ENCODE measurements around the gene LSAMP.

The LSAMP gene

DNA sequence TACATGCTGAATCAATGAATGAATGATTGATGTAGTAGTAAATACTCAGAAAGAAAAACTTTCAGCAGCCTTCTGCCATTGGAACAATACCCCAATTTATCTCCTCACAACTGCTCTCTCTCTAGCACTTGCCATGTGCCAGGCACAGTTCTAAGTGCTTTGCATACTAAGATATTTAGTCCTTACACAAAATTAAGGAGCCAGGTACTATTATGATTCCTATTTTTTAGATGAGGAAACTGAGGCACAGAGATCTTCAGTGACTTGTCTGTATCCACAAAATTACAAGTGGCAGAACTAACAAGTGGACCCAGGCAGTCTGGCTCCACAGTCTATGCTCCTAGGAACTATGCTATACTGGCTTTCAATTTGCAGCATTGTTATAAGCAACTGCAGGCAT lies 279.2 kb downstream of the LSAMP start:
- no peak for DNase-seq (ENCODE audit: low read depth in 1 of 2, low spot score in 1 of 2)

DNA sequence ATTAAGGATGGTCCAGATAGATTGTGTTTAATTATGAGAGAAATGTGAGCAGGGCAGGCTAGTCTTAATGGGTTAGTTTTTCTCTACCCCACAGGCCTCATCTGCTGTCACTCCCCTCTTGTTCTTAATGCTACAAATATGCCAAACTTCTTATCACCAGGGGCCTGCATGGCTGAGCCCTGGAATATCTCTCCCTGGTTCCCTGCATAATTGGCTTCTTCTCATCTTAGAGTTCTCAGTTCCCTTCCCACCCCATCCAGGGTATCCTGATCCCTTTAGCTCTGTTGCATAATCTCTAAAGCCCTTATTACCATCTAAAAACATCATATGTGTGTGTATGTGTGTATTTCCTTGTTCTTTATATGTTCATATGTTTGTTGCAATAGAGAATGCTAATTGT lies 279.6 kb downstream of the LSAMP start:
- DNase-seq (ENCODE audit: low read depth in 1 of 2, low spot score in 1 of 2), result no peak

DNA sequence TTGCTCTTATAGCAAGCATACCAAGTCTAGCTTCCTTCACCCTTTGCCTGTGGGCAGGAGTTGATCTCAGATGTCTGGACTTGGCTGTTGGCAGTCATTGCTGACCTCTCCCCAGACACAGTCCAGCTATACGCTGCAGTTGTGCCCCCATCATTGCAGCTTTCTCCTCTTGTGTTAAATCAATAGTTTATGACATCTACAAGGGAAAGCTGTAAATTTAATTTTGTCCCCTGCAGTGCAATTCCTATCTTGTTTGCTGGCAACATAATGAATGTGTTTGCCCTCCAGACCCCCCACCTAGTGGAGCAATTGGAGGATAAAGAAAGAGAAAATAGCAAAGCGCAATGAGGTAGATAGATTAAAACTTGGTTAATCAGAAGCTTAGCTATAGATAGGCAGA lies 280.2 kb downstream of the LSAMP start:
- DNase-seq (ENCODE audit: low read depth in 1 of 2, low spot score in 1 of 2), result no peak

DNA sequence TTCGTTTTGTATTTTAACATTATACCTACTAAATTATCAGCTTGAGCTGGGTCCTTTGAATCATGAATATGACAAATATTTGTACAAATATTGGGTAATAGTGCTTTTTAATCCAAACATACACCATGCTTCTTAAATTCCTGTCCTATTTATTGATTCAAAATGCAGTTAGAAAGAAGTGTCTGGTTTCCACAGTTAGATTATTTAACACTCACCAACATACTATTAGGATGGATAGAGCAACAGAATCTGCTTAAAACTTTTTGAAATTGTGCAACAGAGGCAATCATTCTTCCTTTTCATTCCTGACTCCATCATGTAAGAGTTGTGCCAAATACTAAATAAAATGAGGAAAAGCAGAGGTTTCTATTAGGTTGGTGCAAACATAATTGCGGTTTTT lies 281.2 kb downstream of the LSAMP start:
- DNase-seq (ENCODE audit: low read depth in 1 of 2, low spot score in 1 of 2), result no peak

DNA sequence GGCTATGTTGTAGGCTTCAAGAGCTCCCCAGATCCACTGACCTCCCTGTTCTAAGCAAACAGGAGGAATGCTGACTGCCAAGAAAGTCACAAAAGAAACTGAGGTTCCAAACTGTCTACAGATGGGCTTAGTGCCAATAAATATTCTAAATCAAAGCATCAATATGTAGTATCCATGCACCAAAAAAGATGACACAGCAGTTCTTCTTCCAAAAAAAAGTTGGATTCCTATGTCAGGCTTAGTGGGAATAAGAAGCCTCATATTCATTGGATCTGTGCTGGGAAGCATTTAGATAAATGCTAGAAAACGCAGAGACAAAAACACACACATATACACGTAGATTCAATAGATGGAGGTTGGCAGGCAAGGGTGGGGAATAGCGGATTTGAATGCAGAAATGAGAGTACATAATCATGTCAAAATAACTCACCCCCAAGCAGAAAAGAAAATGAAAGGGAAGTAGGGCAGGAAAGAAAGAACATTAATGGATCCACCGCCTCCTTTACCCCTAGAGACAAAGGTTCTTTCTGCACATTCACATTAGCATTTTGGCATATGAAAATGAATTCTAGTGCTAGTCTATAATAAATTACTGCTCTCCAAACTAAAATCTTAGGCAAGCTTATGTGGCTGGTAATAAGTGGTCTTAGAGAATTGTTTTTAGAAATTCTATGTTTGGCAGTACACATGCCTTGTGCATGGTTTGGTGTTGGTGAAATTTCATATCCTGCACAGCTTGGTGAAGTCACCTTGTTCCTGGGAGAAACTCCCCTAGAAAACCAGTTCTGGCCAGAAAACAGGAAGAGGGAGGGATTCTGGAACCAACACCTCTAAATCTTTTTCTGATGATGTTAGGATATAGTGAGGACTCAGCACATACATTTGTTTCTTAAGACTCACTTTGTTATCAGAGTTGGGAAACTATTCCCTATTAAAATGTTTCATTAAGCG lies 283.4 kb downstream of the LSAMP start:
- no peak for DNase-seq (ENCODE audit: low read depth in 1 of 2, low spot score in 1 of 2)

DNA sequence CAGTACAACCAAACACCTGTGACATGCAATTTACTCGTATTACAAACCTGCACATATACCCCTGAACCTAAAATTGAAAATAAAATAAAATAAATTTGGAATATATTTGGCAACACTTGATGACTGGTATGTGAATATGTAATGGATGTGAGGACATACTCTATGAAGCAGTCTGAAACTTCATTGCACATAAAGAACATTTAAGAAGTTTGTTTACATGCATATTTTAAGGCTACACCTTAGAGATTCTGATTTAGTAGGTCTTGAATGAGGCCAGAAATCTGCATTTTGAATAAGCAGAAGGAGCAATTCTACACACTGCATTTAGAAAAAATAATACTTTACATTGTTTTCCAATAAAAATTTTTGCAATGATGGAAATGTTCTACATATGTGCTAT lies 284.7 kb downstream of the LSAMP start:
- DNase-seq (ENCODE audit: low read depth in 1 of 2, low spot score in 1 of 2), result no peak

DNA sequence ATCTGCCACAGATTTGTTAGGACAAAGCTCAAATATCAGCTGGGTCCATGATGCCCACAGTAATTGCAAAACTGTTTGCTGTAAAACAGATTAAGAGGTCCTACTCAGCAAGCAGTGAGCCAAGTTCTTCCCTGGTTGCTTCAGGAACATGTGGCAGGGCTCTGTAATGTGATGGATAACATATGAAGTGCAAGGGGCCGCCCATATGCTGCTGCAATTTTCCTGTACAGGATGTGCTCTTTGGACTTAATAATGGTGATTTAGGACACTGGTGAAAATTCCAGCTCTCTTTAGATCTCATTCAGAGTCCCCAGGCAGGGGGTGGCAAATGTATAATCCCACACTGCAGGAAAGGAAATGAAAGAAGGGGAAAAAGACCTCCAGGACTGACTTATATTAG lies 289.4 kb downstream of the LSAMP start:
- no peak for DNase-seq (ENCODE audit: low read depth in 1 of 2, low spot score in 1 of 2)

DNA sequence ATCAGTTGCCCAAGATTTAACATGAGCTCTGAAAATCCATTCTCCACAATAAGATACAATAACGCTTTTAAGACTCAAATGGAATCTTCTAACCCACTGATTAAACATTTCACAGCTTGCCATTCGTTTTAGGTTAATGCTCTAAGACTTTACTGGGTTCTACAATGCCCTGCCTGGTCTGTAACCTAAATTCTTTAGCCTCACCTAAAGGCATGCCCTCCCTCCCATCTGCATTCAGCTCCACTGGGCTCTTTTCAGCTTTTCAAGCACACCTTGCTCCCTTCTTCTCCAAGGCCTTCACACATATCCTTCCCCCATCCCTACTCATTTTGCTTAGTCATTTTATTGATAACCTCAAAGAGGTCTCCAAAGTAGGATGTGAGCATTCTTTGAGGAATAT lies 290.9 kb downstream of the LSAMP start:
- no peak for DNase-seq (ENCODE audit: low read depth in 1 of 2, low spot score in 1 of 2)

DNA sequence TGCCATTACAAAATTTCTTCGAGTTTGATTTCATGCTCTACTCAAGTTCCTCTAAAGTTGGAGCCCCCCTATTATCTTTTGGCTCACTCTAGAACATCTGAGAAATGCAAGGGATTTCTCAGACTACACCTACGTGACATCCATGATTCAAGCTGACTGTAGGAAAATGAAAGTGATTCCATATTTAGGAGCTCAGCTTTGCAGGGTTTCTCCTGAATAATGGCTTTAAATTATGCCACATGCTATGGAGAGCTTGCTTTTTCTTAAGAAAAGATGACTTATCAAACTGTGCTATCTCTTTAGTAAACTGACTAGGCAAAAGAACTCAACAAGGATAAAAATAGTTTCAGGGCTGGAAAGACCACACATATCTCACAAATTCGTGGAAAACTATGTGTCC lies 292.1 kb downstream of the LSAMP start:
- DNase-seq (ENCODE audit: low read depth in 1 of 2, low spot score in 1 of 2), result no peak

DNA sequence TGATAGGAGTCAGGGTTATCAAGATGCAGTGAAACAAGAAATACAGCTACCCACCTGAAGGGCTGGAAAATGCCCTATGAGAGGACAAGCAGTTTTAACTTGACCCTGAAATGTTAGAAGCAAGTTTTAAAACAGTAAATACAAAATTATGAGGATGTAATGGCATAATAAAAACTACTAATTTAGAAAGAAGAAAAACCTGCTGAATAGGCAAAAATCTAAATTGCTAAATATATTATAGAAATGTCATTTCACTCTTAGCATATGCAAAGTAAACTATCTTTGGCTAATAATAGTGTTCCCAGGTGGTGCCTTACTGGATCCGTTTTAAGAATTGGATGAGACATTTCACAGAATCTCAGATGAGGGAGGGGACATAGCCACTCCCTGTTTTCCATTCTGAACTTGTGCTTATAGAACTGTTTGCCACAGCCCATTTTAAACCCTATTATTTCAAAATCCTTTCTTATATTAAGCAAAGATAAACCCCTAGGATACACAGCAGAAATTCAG lies 294.6 kb downstream of the LSAMP start:
- no peak for DNase-seq (ENCODE audit: low read depth in 1 of 2, low spot score in 1 of 2)

DNA sequence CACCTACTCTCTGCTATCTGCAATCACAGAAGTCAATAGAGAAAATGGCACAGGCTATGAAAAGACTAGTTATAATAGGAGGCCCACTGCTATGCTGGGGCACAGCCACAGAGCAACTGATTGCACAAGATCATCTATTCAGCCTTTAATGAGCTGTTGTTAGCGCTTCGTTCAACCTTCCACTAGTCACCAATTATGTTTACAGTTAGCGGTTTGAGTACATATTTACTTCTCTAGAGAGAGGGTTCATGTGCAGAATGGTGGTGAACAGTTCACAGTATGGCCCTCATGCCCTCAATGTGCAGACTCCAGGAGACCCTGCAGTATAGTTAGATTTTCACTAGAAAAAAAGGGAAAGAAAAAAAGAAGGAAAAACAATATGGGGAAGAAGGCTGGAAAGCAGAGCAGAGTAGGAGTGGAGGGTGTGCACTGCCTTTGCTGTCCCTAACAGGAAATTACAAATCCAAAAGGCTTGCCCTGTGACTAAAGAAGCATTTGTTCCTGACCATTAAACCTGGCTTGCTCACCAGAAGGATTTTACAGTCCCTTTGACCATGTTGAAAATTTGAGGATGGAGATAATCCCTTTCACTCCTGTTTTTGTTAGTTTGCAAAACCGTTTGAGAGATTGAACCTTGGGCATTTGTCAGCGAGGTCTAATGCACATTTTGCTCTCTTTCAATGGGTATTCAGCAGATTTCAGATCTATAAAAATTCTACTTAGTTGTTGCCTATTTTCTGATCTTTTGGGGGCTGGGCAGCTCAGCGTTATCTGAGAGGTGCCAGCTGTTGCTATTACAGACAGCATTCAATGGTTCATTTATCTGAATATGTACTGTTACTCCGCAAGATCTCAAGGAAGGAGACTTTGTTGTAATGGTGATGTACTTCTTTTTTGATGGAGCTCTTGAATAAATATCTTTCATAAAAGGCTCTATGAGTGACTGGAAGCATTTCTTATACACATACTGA lies 296.1 kb downstream of the LSAMP start:
- DNase-seq (ENCODE audit: low read depth in 1 of 2, low spot score in 1 of 2), result no peak

DNA sequence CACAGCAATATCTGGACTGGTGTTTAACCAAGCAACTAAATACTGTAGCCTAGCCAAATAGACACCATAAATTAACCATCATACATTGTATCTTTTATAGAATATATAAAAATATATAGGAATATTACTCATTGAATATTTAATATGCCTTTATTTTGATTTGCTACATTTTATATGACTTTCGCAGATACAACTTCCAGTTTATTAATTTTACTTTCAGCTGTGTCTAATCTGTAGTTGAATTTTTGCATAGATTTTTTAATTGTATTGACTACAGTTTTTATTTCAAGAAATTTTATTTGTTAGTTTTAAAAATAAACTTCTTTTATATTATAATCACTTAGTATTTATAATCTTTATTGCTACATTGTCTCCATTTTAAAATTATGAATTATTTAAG lies 299.7 kb downstream of the LSAMP start:
- DNase-seq (ENCODE audit: low read depth in 1 of 2, low spot score in 1 of 2), result no peak

DNA sequence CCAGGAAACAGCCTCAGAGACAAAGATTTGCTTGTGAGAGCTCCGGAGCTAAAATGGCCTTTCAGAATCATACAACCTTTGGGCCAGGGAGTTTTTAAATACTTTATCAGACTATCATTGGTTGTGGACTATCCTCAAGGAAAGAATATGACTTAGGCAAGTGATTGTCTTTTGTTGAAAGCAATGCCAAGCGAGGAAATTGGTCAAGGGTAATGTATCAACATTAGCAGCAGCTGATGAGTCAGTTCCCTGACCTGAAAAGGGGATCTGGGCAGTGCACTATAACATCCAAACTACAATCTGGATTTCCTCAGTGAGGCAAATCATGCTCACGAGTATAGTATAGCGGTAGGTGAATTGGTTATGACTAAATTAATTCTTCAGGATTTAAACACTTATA lies 303.6 kb downstream of the LSAMP start:
- DNase-seq (ENCODE audit: low read depth in 1 of 2, low spot score in 1 of 2), result no peak

DNA sequence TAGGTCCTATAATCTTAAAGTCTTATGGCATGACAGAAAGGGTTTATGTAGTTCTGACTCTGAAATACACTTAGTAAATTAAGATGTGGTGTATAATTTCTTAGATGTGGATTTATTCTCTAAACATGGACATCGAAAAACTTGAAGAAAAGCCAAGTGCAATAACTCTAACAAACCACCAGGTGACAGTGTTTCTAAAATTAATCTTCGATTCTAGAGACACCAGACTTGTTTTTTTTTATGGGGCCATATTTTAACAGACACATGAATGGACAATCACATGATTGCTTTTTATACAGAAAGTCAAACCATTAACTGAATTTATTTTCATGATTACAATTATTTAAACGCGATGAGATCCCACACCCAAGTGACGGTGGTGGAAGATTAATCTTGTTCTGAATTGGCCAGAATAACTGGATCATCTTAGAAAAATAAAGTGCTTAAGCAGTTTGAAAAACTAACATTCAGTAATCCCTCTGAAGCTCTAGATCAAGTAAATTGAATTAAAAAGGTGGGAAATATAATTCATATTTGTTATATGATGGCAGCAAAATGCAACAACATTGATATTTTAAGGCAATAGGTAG lies 305.1 kb downstream of the LSAMP start:
- DNase-seq (ENCODE audit: low read depth in 1 of 2, low spot score in 1 of 2), result no peak

DNA sequence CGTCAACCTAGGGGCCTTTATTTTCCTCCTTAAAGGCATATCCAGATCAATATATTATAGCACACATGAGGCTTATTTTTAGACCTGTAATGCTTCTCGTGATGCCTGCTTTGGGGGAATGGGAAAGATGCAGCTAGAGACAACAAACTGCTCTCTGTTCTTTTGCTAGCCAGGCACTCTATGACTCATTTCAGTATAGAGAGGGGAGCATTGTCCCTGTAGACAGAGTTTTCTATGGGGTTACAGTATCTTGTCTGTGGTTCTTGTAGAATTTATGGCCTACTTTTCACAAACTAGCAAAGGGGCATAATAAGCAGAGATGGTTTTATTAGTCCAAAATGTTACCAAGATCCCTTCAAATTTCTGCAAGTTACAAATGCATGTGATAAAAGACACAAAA lies 305.6 kb downstream of the LSAMP start:
- DNase-seq (ENCODE audit: low read depth in 1 of 2, low spot score in 1 of 2), result no peak

DNA sequence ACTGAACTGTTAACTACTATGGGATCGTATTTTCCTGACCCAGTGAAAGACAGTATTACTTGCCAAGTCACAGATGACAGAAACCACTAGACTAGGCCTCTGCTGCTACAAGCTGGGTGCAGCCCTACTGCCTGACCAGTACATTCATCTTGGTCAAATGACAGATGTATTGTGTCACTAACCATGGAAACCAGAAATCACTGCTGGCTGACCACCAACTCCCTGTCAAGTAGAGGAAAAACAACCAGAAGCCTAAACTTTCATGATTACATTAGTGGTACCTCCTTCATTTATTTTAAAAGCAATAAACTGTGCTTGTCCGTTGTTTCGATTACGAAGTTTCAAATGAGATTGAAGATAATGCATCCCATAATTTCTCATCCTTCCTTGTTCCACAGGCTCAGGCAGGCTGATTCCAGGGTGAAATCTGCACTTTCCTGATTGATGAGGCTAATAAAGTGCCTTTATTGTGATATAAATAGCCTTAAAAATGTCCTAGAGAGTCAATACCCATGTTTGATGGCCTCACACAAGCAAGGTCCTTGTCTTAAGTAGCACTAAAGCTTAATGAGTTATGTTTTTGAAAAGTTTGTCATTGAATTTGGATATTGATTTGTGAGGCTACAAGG lies 309.7 kb downstream of the LSAMP start:
- no peak for DNase-seq (ENCODE audit: low read depth in 1 of 2, low spot score in 1 of 2)

DNA sequence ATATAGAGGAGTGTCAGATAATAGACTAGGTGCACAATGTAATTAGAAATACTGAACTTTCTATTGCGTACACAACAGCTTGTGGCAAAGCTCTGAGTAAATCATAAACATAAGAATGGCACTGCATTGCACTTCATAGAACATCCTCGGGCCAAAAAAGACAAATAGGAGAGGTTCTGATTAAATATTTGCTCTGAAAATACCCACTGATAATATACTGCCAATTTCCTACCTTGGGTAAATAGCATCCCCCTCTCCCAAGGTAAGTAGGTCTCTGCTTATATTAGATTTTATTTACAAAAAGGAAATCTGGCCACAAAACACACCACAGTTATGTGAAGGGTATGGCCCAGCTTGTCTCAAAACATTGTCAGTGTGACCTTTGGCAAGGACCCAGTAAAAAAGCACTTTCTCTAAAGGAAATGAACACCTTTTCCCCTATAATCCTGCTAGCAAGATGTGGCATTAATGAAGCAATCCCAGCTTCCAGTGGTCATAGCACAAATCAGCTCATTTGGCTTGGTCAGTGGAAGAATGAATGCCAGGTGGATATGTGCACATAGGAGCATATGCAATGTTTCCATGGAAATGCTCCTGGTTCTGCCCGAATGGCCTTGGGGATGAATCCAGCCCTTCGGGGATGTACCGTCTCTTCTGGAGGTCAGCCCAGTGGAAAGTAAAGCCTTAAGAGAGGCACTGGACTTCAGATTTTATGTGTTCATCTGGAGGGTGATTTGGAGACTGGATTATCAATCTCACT lies 315.9 kb downstream of the LSAMP start:
- DNase-seq (ENCODE audit: low read depth in 1 of 2, low spot score in 1 of 2), result no peak

DNA sequence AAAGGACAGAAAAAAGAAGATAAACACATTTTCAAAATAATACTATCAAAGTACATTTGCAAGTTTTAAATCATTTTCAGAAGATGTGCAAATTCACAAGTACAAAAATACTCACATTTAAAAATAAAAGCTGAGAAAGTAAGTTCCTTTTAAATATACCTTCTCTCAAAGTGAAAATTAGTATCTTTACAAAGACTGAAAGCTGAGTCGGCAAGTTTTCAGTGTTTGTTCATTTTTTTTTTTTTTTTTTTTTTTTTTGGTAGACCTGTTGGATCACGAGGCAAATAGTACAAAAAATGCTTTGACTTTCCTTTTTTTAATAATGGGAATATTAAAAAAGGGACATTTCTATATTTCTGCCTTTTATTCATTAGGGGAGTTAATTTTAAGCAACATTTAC lies 317.8 kb downstream of the LSAMP start:
- no peak for DNase-seq (ENCODE audit: low read depth in 1 of 2, low spot score in 1 of 2)

DNA sequence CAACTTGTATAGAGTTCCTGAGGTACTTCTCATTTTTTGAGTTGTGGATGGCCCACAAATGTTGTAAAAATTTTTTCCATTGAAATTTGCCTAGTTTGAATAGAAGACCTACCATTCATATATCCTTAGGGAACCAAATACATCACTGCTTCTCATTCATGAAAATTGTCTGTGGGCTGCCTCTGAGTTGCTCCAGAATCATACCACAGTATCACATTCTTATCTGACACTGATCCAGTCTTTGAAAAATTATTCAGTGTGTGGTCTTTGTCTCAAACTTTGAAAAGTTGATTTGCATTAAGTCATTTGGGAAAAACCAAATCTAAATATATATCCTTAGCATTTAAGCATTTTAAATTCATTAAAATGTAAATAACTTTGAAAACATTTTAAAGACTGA lies 321.1 kb downstream of the LSAMP start:
- no peak for DNase-seq (ENCODE audit: low read depth in 1 of 2, low spot score in 1 of 2)

DNA sequence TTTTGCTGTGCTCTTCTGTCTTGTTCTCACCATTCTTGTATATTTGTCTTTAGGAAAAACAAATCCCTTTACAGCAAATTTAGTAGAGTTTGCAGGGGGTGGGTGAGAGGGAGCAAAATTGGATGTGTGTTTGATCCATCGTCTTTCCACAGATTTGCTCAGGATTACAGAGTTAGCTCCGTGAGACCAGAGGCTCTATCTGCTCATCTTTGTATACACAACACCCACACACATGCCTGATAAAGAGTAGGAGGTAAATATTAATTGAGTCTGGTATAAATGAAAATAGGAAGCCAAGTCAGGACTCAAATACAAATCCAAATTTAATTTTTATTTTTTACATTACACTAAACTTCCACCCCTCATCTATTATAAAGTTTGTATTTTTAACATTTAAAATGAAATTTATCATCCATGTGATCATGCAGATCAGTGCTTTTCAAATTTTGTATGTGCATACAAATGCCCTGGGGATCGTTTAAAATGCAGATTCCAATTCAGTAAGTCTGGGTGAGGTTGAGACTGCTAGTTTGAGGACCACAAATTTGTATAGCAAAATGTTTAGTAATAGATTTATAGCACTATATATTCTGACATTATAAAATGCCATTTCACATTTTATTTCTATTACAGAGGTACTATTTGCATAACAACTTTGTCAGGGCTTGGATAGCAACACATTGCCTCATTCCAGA lies 326.7 kb downstream of the LSAMP start:
- DNase-seq (ENCODE audit: low read depth in 1 of 2, low spot score in 1 of 2), result no peak
